CMK (cell line): ENCODE data around the gene PLXNA2.

Source experiments
- DNase-seq: peaks from one replicate; pipeline ENCODE4 v3.0.0-alpha.2; 2010; ENCODE audit warnings: low read depth

PLXNA2 gene

DNA sequence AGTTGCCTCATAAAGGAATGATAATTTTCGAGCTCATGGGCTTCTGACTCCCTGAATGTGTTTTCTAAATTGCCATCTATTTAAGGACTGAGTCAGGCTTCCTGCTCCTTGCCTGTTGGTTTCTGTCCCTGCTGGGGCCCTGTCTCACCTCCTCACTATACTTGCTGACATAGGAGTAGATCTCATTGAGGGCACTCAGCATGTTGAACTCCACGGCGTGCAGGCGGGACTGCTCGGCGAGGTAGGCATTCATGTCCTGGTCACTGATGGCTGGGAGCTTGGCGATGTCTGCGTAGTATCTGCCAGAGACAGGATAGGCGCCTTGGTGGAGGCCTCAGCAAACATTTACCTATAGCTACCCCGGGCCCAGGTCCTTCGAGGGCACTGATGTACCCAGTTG is 216.3 kb downstream of the PLXNA2 start:
- no peak for DNase-seq

DNA sequence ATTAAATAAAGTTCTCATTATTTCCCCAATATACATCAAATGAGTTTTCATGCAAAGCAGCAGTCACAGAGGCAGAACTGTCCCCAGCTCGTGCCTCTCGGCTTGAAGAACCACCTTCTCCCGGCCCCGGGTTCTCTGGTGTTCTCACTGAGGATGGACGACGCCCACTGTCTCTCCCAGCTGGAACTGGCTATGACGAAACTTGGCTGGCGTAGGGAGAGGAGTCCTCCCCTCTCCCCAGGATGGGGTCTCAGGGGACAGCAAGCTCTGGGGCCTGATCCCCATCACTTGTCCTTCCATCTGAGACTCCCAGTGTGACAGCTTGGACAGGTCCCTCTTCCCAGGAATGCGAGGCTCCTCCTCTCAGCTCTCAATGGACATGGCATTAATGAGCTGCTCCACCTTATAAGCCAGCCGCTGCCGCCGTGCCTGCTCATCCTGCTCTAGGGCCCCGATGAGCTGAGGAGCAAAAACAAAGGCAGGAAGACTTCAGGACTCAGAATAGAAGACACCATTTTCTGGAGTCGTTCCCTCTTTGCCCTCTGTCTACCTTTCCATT is 217.2 kb downstream of the PLXNA2 start:
- DNase-seq, result no peak

DNA sequence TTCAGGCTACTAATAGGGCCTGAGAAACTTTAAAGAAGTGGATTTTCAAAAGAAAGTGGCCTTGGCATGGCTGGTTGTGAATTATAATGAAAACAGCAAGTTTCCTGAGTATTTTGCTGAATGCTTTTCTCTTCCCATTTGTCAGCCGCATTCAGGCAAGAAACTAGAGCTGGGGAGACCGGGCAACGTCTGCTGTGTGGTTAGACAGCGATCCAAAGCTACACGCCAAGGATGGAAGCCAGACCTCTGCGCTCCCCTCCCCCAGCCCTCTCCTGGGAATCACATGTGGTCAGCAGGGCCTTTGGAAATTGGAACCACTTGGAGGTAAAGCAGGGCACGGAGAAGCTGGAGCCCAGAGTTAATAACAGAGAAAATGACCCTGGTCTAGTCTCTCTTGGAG is 219.2 kb downstream of the PLXNA2 start:
- DNase-seq, result no peak

DNA sequence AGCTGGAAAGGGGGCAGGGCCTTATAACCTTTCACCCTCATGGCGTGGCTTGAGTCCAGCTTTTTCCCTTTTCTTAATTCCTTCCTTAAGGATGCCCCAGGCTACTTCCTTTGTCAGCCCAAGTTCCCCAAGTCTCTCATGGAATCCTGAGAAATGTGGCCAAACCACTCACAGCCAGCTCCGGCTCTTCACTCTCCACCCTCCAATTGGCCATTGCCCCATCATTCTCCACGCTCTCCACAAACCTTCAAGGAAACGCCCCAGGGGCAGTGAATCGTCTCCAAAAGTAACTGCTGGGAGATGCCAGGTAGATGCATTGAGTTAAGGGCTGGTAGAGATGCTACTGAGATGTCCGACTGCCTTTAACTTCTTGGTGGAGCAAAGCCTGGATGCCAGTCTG is 219.8 kb downstream of the PLXNA2 start:
- no peak for DNase-seq

DNA sequence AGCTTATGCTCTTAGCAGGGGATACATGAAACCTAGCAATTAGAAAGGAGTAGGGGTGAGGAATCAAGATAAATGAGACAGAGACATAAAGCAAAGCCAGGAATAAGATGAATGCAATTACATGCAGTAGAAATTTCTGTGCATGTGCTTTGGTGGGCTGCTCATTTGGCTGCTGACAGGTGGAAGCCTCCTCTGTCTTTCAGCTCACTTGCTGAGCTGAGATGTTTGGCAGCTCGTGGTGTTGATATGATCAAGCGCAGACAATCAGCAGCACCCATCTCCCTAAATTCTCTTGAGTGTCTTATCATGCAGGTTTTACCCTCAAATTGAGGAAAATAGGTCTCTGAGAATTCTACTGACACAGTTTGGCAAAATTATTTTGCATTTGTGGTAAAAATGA is 224.9 kb downstream of the PLXNA2 start:
- no peak for DNase-seq

DNA sequence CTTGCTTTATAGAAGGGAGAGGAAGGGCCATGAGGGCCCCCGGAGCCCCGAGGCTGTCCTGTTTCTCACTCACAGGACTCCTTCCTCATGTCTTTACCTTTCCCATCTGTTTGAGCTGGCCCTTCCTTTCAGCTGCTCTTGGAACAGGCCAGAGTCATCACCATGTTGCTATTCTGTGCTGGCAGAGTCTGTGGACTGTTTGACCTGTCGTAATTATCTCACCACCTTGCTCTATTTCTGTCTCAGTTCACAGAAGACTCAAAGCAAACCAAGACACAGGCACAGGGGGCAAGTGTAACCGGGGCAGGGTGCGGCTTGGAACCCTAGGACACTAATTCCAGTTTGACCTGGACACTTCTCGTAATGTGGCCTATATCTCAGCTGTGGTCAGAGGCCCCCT is 228.9 kb downstream of the PLXNA2 start:
- DNase-seq, result no peak

DNA sequence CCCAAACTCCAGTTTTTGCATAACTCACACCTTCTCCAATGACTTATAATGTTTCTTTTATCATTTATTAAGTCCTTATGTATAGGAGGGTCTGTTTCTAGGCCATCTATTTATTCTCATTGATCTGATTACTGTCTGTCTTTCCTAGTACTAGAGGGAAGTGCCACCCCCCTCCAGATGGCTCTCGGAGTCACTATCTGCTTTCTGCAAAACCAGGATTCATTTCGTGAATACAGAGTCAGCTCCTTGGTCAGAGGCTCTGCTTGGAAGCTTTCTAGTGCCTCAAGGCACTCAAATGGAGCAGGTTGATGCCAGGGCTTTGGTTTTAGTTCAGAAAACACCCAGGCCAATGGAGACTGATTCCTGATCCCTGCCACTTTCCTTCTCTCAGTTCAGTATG is 231.0 kb downstream of the PLXNA2 start:
- no peak for DNase-seq

DNA sequence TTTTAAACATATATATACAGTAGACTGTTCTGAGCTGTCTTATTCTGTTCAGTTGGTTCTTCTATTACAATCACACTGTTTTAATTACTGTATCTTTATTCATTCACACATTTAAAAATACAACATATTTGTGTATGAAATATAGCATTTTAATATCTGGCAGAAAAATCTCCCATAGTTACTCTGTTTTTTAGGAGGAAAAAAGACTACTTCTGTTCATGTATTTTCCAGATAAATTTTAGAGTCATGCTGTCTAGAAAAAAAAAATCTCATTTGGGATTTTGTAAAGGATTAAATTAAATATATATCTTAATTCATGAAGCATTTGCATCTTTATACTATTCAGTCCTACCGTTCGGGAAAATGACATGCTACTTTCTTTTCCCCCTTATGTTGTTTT is 231.5 kb downstream of the PLXNA2 start:
- no peak for DNase-seq

DNA sequence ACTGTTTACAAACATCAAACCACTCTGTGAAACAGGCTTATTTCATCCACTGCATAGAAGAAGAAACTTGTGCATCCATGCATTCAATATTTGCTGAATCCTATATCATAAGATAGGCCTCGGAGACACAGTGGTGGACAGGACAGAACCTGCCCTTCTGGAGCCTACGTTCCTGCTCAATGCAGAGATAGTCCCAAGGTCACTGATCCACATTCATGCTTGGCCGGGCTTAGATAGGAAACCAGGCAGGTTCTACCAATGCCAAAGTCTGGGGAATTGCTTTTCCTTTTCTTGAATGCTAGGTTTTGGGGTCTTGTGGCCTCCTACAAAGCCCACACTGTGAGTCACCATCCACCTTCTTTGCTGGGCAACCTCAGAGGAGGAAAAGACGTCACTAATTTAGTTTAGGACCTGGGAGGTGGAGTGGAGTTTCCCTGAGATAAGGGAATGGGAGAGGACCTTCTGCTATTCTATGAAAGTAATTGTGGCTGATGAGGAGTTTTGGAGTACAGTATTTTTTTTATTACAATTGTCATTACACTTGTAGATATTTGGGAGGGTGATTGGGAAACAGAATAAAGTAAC is 233.6 kb downstream of the PLXNA2 start:
- no peak for DNase-seq

DNA sequence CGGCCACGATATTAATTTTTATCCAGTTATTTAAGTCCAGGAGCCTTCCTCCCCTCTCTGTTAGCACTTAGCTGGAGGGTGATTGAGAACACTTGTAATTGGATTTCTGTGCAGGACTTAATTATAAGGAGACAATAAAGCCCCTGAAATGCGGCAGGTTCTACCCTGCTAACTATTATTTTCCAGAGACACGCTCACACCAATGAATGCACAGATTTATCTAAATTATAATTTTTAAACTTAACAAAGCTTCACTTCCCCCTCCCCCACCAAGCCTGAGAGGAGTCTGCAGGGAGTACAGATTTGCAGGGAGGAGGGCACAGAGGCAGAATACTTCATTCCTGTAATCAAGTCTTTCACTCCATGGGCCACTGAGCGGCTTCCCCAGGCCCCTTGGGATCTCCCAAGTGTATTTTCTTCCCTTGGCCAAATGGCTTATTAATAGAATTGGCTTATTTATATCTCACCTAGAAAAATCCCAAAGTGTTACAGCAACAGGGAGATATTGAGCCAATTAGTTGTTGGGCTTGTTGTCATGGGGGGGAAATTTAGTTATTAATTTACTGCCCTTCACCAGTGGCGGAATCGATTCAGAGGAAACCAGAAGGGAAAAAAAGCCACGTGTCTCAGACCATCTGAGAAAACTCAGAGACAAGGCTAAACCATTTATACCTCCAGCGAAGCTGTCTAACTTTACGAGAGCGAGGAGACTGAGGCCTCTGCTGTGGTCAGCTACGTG is 234.3 kb downstream of the PLXNA2 start:
- no peak for DNase-seq

DNA sequence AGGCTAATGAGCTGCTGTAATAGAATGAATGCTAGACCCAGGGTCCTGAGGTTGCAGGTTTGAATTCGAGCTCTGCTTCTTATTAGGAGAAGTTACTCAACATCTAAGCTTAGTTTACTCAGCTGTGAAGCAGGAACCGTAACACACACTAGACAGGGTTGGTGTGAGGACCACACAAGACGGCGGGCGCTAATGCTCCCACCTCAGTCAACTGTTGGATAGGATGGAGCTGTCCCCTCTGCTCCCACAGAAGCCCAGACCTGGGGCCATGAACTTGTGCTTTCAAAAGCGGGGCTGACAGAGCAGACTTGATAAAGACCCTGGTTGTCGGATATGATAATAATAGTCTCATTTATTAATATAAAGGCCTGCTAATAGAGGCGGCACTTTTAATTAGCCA is 234.9 kb downstream of the PLXNA2 start:
- DNase-seq, result no peak

DNA sequence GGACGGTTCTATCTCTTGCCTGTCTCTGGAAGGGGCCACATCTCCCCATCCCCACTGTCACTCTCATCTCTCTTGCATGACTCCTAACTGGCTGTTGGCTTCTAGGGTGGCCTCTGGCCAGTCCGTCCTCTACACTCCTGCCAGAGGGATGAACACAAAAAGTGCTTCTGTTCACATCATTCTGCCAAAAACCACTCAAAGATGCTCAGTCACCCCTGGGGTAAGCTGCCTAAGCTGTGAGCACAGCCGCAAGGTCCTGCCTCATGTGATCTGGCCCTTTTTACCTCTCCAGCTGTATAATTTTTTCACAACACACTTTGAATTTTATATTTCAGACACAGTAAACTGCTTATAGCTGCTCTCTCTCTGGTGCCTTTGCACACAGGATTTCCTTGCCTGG is 235.7 kb downstream of the PLXNA2 start:
- no peak for DNase-seq

DNA sequence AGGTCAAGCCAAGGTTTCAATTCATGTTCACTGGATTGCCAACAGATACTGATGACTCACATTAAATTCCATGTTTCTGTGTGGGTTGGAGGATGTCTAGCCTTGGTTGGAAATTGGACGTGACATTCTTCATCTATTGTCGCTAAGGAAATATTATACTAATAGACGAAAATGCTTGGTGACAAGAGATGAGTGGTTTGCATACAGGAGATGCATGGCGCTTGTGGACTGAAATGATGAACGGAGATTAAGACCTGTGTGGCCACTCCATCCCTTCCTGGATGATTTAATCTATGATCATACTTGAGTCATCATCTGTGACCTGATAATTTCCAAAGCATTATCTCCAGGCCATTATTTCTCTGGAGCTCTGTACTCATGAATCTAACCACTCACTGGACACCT is 236.2 kb downstream of the PLXNA2 start:
- DNase-seq, result no peak

DNA sequence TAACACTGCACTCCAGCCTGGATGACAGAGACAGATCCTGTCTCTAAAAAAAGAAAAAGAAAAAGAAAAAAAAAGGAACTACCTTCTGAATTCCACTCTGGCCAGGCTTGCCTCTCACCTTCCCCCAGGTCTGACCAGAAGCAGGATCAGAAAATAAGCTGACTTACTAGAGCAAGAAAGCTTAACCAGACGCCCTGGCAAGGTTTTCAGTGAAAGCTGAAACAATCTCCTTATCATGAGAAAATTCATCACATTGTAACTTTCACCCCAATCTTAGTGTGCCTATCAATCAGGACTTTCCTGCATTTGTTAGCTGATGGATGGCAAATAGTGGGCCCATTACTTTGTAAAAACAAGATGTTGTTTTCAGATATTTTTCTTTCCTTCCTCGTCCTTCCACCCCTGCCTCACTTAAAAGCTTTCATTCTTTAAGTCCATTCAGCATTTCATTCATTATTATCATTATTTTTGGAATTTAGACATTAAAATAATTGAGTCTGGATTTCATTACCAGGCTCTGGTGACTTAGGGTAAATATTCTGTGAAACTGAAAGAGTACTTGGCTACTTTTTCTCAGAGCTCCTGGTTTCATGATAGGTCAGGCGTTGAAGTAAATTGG is 236.8 kb downstream of the PLXNA2 start:
- no peak for DNase-seq

DNA sequence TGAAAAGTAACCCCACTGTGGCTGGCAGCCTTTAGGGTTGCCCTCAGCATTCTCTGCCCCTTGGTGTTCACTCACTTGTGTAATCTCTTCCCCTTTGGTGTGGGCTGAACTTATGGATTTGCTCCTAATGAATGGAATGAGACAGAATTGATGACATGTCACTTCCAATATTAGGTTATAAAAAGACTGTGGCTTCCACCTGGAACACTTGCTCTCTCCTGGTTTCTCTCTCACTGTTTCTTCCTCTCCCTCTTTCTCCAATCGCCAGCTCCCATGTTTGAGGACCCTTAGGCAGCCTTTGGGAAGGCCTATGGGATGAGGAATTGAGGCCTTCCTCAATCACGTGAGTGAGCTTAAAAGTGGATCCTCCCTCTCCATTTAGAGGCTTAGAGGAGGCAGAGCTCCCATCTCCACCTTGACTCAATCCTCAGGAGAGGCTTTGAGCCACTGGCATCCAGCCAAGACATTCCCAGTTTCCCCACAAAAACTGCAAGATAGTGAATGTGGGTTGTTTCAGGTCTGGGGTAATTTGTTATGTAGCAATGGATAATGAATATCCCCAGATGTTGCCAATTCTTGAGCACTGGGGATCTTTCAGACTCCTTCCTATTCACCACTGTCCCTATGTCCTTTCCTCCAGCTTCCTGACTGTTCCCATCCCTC is 237.8 kb downstream of the PLXNA2 start:
- DNase-seq, result no peak

DNA sequence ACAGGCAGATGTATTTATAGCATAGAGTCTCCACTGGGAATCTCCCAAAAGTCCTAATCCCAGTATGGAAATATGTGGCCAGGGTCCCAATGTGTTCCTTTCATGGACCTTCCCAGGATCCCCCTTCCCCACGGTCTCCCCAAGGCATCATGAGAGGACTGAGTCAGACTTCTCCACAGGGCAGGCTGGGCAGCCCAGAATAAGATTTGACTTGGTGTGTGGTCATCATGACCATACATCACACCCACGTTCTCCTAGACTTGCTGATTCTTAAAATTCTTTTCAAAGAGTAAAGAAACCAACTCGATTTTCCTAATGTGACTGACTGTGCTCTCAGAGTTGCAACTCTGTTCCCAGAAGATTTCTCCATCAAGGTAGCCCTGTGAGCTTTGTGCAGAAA is 239.3 kb downstream of the PLXNA2 start:
- DNase-seq, result no peak

DNA sequence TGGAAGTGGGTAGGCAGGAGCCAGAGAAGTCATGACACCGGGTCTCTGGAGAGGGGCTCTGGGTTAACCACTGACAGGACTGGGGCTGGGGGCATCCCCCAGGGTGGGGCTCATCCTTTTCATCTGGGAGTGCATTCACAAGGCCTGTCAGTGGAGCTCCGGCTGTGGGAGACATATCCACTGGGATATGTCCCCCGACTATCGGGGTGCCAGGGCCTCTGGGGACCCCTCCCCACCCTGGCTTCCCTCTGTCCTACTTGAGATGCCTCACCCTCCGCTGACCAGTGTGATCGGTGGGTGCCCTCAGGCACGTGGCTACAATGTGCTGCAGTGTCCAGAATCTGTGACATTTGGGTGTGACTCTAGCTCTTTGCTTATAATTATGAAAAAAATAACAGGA is 240.9 kb downstream of the PLXNA2 start:
- DNase-seq, result no peak

DNA sequence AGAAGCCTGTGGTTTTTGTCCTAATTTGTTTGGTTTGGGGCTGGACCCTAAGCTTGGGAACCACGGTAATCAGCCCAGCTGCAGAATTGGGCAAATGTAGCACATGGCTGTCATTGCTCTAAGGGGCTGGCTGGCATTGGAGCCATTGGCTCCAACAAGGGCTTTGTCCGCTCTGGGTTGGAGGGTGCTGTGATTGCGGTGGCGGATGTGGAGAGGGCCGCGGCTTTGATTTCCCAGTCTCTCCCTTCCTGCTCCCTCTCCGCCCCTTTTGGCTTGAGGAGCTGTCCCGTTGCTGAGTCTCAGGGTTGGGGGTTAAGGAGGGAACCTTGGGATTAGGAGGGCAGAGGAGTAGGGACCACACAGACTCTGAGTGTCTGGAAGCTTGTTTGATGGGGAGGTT is 241.5 kb downstream of the PLXNA2 start:
- DNase-seq, result no peak

DNA sequence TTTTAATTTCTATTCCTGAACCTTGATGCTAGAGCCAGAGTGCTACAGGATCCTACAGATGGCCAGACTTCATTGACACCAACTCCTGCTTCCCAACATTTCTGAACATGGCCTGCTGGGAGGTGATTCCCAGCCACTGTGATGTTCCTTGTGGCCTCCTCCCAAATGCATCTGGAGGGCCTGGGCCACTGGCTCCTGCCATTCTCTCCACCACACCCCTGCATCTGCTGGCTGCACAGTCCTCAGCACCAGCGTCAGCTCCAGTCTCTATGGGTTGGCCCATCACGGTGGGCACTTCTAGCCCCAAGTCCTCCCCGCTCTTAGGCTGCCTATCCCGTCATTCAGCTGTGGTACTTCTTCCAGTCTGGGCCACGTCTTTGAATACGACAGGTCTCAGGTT is 242.1 kb downstream of the PLXNA2 start:
- no peak for DNase-seq

DNA sequence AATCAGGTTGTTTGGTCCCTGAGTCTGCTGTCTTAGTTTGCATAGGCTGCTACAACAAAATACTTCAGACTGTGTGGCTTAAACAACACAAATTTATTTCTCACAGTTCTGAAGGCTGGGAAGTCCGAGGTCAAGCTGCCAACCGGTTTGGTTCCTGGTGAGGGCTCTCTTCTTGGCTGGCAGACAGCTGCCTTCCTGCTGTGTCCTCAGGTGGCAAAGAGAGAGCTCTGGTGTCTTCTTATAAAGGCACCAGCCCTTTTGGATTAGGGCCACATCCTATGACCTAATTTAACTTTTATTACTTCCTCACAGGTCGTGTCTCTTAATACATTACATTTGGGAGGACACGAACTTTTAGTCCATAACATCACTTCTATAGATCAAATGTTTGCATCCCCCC is 243.7 kb downstream of the PLXNA2 start:
- no peak for DNase-seq

DNA sequence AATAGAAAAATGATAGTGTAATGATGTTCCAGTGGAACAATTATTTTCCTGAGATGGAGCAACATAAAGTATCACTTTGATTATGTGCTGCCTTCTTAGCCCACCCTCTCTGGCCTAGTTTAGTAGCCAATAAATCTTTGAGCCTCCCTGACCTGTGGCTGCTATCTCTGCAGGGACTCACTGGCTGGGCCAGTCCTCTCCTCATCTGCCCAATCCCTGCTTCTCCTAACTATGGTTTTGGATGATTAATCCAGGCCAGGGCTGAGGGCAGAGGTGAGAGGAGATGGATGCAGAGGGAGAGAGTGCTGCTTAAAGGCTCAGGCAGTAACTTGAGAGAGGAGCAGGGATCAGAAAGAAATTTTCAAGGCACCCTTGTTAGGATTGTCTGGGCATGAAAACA is 244.2 kb downstream of the PLXNA2 start:
- DNase-seq, result no peak

DNA sequence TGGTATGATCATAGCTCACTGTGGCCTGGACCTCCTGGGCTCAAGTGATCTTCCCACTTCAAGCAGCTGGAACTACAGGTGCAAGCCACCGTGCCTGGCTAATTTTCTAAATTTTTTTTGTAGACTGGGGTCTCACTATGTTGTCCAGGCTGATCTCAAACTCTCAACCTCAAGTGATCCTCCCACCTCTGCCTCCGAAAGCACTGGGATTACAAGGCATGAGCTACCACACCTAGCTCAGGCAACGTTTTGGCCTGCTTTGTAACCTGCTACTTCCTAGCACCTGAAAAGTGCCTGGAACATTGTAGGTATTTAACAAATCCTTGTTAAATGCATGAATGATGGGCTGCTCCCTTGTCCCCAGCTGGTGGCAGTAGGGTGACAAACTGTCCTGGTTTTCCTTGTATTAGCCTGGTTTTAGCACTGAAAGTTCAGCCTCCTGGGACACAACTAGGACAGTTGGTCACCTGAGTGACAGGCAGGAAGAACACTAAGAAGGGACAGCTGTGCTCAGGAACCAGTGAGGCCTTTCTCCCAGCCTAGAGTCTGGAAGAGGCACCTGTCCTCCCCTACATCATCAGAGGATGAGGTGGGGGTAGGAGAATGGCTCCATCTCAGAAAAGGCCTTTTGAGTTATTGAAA is 244.8 kb downstream of the PLXNA2 start:
- DNase-seq, result no peak
